BE2C (cell line): Measurements from ENCODE around the gene IGF2BP3.
A peak's percentile ranks its signal among the peaks of the same experiment; 100 is the strongest.

Experiments
- DNase-seq: peaks from one replicate; pipeline ENCODE4 v3.0.0-alpha.2; 2020
- H3K27me3 ChIP-seq: fragments of 250-450 bp; sonication (Bioruptor Pico); 2 replicates; pipeline ENCODE4 v1.5.1; 2020; ENCODE audit warnings: mild to moderate bottlenecking
- H3K36me3 ChIP-seq: fragments of 250-450 bp; sonication (Bioruptor Pico); 2 replicates; pipeline ENCODE4 v1.5.1; 2020; ENCODE audit warnings: mild to moderate bottlenecking
- H3K4me1 ChIP-seq: fragments of 250-450 bp; sonication (Bioruptor Pico); 2 replicates; pipeline ENCODE4 v1.5.1; 2020
- H3K4me3 ChIP-seq: 2 replicates; pipeline ENCODE4 v1.5.1; 2011; ENCODE audit warnings: low read depth, low read length
- H3K9me3 ChIP-seq: fragments of 250-450 bp; sonication (Bioruptor Pico); 2 replicates; pipeline ENCODE4 v1.5.1; 2020
- CTCF ChIP-seq: IDR thresholded peaks from 2 replicates; pipeline ENCODE4 v1.5.1; 2012; ENCODE audit warnings: mild to moderate bottlenecking, low read depth, low read length

Gene IGF2BP3

GRCh38 chr7:23472956-23473843, 2.9 kb upstream of the IGF2BP3 start:
- no peak for TF ChIP-seq CTCF
- no peaks in the 10 kb centered on the region for H3K9me3 ChIP-seq
- no peaks in the 10 kb centered on the region for H3K4me1 ChIP-seq
- H3K4me3 ChIP-seq, result peak overlapping the region; percentile 97
- H3K27me3 ChIP-seq, result no peaks in the 10 kb centered on the region
- DNase-seq, result peak; percentile 39
- H3K36me3 ChIP-seq, result peaks cover 6% of the 10 kb centered on the region; the same call in 1 of the 2 replicates

- no peaks in the 10 kb centered on the region for H3K27me3 ChIP-seq
- DNase-seq, result no peak
- H3K9me3 ChIP-seq, result no peaks in the 10 kb centered on the region
- H3K4me3 ChIP-seq, result peak overlapping the region; percentile 97
- no peak for TF ChIP-seq CTCF
- H3K36me3 ChIP-seq, result peaks cover 6% of the 10 kb centered on the region; the same call in 1 of the 2 replicates
- no peaks in the 10 kb centered on the region for H3K4me1 ChIP-seq
Measured at GRCh38 chr7:23472556-23472955, 2.3 kb upstream of the IGF2BP3 start.

GRCh38 chr7:23472046-23472445, 1.8 kb upstream of the IGF2BP3 start:
- DNase-seq, result no peak
- Histone ChIP-seq H3K27me3 (no peaks in the 10 kb centered on the region), H3K4me1 (no peaks in the 10 kb centered on the region), H3K9me3 (no peaks in the 10 kb centered on the region), H3K4me3 (peak overlapping the region; percentile 97), H3K36me3 (peaks cover 6% of the 10 kb centered on the region; the same call in 1 of the 2 replicates)
- TF ChIP-seq CTCF, result no peak

- H3K36me3 ChIP-seq, result peaks cover 13% of the 10 kb centered on the region
- DNase-seq, result peak; percentile 94
- no peaks in the 10 kb centered on the region for H3K4me1 ChIP-seq
- H3K27me3 ChIP-seq, result no peaks in the 10 kb centered on the region
- no peaks in the 10 kb centered on the region for H3K9me3 ChIP-seq
- no peak for TF ChIP-seq CTCF
- H3K4me3 ChIP-seq, result peak overlapping the region; percentile 97
Measured at GRCh38 chr7:23471106-23471859, 992 bp upstream of the IGF2BP3 start.

DNA sequence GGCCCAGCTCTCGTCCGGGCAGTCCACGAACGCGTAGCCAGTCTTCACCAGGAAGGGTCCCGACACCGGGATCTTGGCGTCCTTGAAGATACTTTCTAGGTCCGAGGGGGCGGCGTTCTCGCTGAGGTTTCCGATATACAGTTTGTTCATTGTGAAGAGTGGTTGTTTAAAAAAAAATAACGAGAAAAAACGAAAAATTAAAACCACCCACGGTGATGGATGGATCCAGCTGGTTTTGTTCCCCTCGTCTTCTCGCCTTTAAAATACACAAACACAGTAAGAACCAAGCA, 385 bp downstream of the IGF2BP3 start:
- peak overlapping the region; percentile 97 for H3K4me3 ChIP-seq
- peaks cover 15% of the 10 kb centered on the region for H3K36me3 ChIP-seq
- H3K4me1 ChIP-seq, result no peaks in the 10 kb centered on the region; the same call in 1 of the 2 replicates
- H3K9me3 ChIP-seq, result no peaks in the 10 kb centered on the region
- DNase-seq, result no peak
- H3K27me3 ChIP-seq, result no peaks in the 10 kb centered on the region
- TF ChIP-seq CTCF, result no peak
